Neural progenitor cell (in vitro differentiated cells): ENCODE data around the gene DNAJA4.

Experiments
- EZH2 ChIP-seq: fragments of 200-600 bp; sonication (generic); IDR thresholded peaks from 2 replicates; pipeline ENCODE4 v1.6.1; 2017; ENCODE audit warnings: antibody characterized with exemption, mild to moderate bottlenecking, moderate library complexity
- TF ChIP-seq, protein P1 (sequence below): fragments of 200-600 bp; sonication (generic); IDR thresholded peaks from 2 replicates; pipeline ENCODE4 v1.5.1; 2017; ENCODE audit warnings: antibody characterized with exemption, mild to moderate bottlenecking

DNA sequence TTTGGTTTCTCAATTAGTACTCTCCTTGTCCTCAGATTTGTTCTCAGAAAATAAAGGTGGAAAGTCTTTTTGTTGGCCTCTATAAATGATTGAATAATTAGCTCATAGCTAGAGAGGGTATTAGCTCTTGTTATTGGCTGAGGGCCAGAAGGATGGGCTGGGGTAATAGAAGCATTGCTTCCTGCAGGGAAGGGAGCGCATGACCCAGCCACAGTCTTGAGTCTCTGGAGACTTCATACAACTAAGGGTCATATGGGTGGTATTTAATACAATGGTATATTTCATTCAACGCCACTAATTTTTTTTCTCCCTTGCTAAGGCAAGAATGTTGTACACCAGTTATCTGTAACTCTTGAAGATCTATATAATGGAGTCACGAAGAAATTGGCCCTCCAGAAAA, 8.4 kb downstream of the DNAJA4 start:
- no peak for TF ChIP-seq EZH2
- TF ChIP-seq, protein P1, sequence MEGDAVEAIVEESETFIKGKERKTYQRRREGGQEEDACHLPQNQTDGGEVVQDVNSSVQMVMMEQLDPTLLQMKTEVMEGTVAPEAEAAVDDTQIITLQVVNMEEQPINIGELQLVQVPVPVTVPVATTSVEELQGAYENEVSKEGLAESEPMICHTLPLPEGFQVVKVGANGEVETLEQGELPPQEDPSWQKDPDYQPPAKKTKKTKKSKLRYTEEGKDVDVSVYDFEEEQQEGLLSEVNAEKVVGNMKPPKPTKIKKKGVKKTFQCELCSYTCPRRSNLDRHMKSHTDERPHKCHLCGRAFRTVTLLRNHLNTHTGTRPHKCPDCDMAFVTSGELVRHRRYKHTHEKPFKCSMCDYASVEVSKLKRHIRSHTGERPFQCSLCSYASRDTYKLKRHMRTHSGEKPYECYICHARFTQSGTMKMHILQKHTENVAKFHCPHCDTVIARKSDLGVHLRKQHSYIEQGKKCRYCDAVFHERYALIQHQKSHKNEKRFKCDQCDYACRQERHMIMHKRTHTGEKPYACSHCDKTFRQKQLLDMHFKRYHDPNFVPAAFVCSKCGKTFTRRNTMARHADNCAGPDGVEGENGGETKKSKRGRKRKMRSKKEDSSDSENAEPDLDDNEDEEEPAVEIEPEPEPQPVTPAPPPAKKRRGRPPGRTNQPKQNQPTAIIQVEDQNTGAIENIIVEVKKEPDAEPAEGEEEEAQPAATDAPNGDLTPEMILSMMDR: no peak
